ENCODE results near the gene NVL. TPM values are rescaled to one million over a fixed set of nuclear protein-coding genes. Genes with fewer than 3 reads are reported as not detected.

Gene NVL
- polyA plus RNA-seq, 1 of the 3 experiments (the other 2 are of a cell fraction) = 12.4 TPM

- Histone ChIP-seq H3K9ac (no peak overlapping the region), H2AFZ (ENCODE audit: low read depth) (no peak overlapping the region), H3K27ac (ENCODE audit: low read depth in 2 of 2, low read length in 1 of 2) (no peak overlapping the region), H3K9me2 (no peaks in the 10 kb centered on the region), H3K4me3 (ENCODE audit: low read depth in 2 of 2, low read length in 1 of 2) (no peak overlapping the region), H3K4me2 (no peak overlapping the region), H3K4me1 (ENCODE audit: control insufficient read depth in 1 of 2, insufficient read depth in 2 of 2, low read depth in 1 of 2, low read length in 1 of 2) (no peaks in the 10 kb centered on the region), H3K27me3 (ENCODE audit: insufficient read depth) (no peaks in the 10 kb centered on the region), H4K20me1 (ENCODE audit: insufficient read depth) (no peaks in the 10 kb centered on the region), H3K79me2 (ENCODE audit: insufficient read depth) (no peaks in the 10 kb centered on the region), H3K36me3 (replicated peaks in 1 of 2; ENCODE audit: control insufficient read depth in 1 of 2, insufficient read depth in 2 of 2, low read length in 1 of 2) (peaks cover 32 to 37% of the 10 kb centered on the region in 2 experiments), H3K9me3 (no peaks in the 10 kb centered on the region), H3F3A (replicated peaks; ENCODE audit: insufficient read depth) (peaks cover under 1% of the 10 kb centered on the region)
- ChIA-PET POLR2A (interaction anchor here (0.6 kb wide), 1 partner anchor 66 kb away, joined by 4 read pairs; no protein-coding TSS in a partner anchor), CTCF (no interaction called here)
- WGBS (ENCODE audit: low lambda C conversion rate) = 87% methylated on average over 3 of the region's 3 CpGs
- DNase-seq = no peak
- no peak for TF ChIP-seq GATA2 (CRISPR knock-in tag; IDR thresholded peaks at IDR 0.05)
- no peak for TF ChIP-seq ELF1 (IDR thresholded peaks at IDR 0.05)
- TF ChIP-seq GABPA (IDR thresholded peaks at IDR 0.05; ENCODE audit: low read depth) = no peak
- TF ChIP-seq TEAD4 (IDR thresholded peaks at IDR 0.05; ENCODE audit: borderline replicate concordance, insufficient read depth) = no peak
- TF ChIP-seq, protein P1, sequence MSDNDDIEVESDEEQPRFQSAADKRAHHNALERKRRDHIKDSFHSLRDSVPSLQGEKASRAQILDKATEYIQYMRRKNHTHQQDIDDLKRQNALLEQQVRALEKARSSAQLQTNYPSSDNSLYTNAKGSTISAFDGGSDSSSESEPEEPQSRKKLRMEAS (IDR thresholded peaks at IDR 0.05; ENCODE audit: low read depth) = no peak
- TF ChIP-seq EP300 (IDR thresholded peaks at IDR 0.05; ENCODE audit: borderline replicate concordance in 1 of 2, low read depth in 1 of 2, low read length in 1 of 2) = no peak
- TF ChIP-seq, protein P2, sequence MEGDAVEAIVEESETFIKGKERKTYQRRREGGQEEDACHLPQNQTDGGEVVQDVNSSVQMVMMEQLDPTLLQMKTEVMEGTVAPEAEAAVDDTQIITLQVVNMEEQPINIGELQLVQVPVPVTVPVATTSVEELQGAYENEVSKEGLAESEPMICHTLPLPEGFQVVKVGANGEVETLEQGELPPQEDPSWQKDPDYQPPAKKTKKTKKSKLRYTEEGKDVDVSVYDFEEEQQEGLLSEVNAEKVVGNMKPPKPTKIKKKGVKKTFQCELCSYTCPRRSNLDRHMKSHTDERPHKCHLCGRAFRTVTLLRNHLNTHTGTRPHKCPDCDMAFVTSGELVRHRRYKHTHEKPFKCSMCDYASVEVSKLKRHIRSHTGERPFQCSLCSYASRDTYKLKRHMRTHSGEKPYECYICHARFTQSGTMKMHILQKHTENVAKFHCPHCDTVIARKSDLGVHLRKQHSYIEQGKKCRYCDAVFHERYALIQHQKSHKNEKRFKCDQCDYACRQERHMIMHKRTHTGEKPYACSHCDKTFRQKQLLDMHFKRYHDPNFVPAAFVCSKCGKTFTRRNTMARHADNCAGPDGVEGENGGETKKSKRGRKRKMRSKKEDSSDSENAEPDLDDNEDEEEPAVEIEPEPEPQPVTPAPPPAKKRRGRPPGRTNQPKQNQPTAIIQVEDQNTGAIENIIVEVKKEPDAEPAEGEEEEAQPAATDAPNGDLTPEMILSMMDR (IDR thresholded peaks at IDR 0.05) = no peak
- no peak for TF ChIP-seq MXI1 (IDR thresholded peaks at IDR 0.05; ENCODE audit: low read depth, low read length)
- TF ChIP-seq NRF1 (IDR thresholded peaks at IDR 0.05; ENCODE audit: low read depth, low read length) = no peak
- no peak for TF ChIP-seq TCF12 (IDR thresholded peaks at IDR 0.05)
- no peak for TF ChIP-seq RAD21 (IDR thresholded peaks at IDR 0.05; ENCODE audit: low read length)
- no peak for TF ChIP-seq FOSL2 (IDR thresholded peaks at IDR 0.05; ENCODE audit: borderline replicate concordance, low read depth)
- TF ChIP-seq, protein P3, sequence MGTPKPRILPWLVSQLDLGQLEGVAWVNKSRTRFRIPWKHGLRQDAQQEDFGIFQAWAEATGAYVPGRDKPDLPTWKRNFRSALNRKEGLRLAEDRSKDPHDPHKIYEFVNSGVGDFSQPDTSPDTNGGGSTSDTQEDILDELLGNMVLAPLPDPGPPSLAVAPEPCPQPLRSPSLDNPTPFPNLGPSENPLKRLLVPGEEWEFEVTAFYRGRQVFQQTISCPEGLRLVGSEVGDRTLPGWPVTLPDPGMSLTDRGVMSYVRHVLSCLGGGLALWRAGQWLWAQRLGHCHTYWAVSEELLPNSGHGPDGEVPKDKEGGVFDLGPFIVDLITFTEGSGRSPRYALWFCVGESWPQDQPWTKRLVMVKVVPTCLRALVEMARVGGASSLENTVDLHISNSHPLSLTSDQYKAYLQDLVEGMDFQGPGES (IDR thresholded peaks at IDR 0.05; ENCODE audit: low read depth, low read length) = no peak
- TF ChIP-seq EZH2phosphoT487 (IDR thresholded peaks at IDR 0.05; ENCODE audit: borderline replicate concordance, low read depth) = no peak
- no peak for TF ChIP-seq JUND (IDR thresholded peaks at IDR 0.05)
- TF ChIP-seq CHD2 (IDR thresholded peaks at IDR 0.05; ENCODE audit: low read length, partially characterized antibody) = no peak
- TF ChIP-seq RFX5 (IDR thresholded peaks at IDR 0.05; ENCODE audit: low read length) = no peak
- no peak for TF ChIP-seq MEF2A (IDR thresholded peaks at IDR 0.05; ENCODE audit: borderline replicate concordance, low read depth)
- TF ChIP-seq PBX3 (IDR thresholded peaks at IDR 0.05) = no peak
- TF ChIP-seq RCOR1 (IDR thresholded peaks at IDR 0.05; ENCODE audit: low read length) = no peak
Observed at GRCh38 chr1:224308064-224308463, 21.9 kb downstream of the NVL start.

Measured in SK-N-SH (cell line).